SK-N-MC (cell line): ENCODE data around the gene CFAP46.

ENCODE experiments used
- EZH2 ChIP-seq: fragments of 200-600 bp; sonication (generic); IDR thresholded peaks from one replicate; pipeline ENCODE4 v1.6.1; 2017; ENCODE audit warnings: antibody characterized with exemption
- POLR2AphosphoS5 ChIP-seq: IDR thresholded peaks from 2 replicates; pipeline ENCODE4 v1.6.1; 2012; ENCODE audit warnings: mild to moderate bottlenecking, low read depth, low read length, borderline replicate concordance

GRCh38 chr10:132929480-132929879 lies 12.9 kb downstream of the CFAP46 start:
- no peak for TF ChIP-seq EZH2
- no peak for TF ChIP-seq POLR2AphosphoS5
